Peyer's patch (tissue), 4 donors: Measurements from ENCODE around the gene NGDN. TPM values are rescaled to one million over a fixed set of nuclear protein-coding genes. Genes with fewer than 3 reads are reported as not detected.
A peak's percentile ranks its signal among the peaks of the same experiment; 100 is the strongest.

Experiments
- DNase-seq, 3 donors: peaks; one replicate each; pipeline ENCODE4 v3.0.0-alpha.2; 2017 to 2019
- H3K27ac ChIP-seq, 4 donors: fragments of 200-600 bp; sonication (generic); one replicate each; pipeline ENCODE4 v1.5.1; 2016 to 2019
- H3K27me3 ChIP-seq, 2 donors: fragments of 200-600 bp; sonication (generic); one replicate each; pipeline ENCODE4 v1.5.1; 2019
- H3K36me3 ChIP-seq, 3 donors: fragments of 200-600 bp; sonication (generic); one replicate each; pipeline ENCODE4 v1.5.1; 2016 to 2019
- H3K4me1 ChIP-seq, 4 donors: fragments of 200-600 bp; sonication (generic); one replicate each; pipeline ENCODE4 v1.5.1; 2016 to 2019
- H3K4me3 ChIP-seq, 4 donors: fragments of 200-600 bp; sonication (generic); 1 replicate in 3 of 4; 2 replicates in 1 of 4; pipeline ENCODE4 v1.5.1; 2016 to 2019; ENCODE audit warnings: mild to moderate bottlenecking in 1 of 4
- H3K9me3 ChIP-seq, 4 donors: fragments of 200-600 bp; sonication (generic); one replicate each; pipeline ENCODE4 v1.5.1; 2016 to 2019; ENCODE audit warnings: mild to moderate bottlenecking in 1 of 4
- CTCF ChIP-seq, 6 experiments: fragments of 450-650 bp in 4 of 6; fragments of 200-600 bp in 2 of 6; sonication (generic) in 1 of 6; IDR thresholded peaks; one replicate each; pipeline ENCODE4 v1.5.1; 2017 to 2019; ENCODE audit warnings: antibody characterized with exemption in 6 of 6, mild to moderate bottlenecking in 3 of 6, moderate library complexity in 1 of 6
- POLR2A ChIP-seq, 2 donors: fragments of 450-650 bp; IDR thresholded peaks; one replicate each; pipeline ENCODE4 v1.5.1; 2017; ENCODE audit warnings: antibody characterized with exemption in 2 of 2, mild to moderate bottlenecking in 2 of 2, moderate library complexity in 2 of 2
- total RNA-seq, 4 donors: library from RNA; depleted of rRNA; stranded (reverse); fragments of >200 nt; gene quantifications; one replicate each; pipeline ENCODE4 v1.1.0, GENCODE V29; 2016

NGDN gene
- total RNA-seq, 4 donors from 2014 or later = 25.5 to 61.9 (median 35.4) TPM

- TF ChIP-seq CTCF (IDR thresholded peaks at IDR 0.05) = no peak
- TF ChIP-seq POLR2A (IDR thresholded peaks at IDR 0.05) = no peak
- Histone ChIP-seq H3K27me3 (no peaks in the 10 kb centered on the region), H3K27ac (no peak overlapping the region), H3K9me3 (no peaks in the 10 kb centered on the region), H3K4me1 (no peaks in the 10 kb centered on the region), H3K36me3 (no peaks in the 10 kb centered on the region), H3K4me3 (no peak overlapping the region)
- DNase-seq = peak in 1 of 3 donors; percentile 19
These were observed 31.2 kb upstream of the NGDN start for GRCh38 chr14:23438101-23438971.

- no peak for TF ChIP-seq POLR2A (IDR thresholded peaks at IDR 0.05)
- TF ChIP-seq CTCF (IDR thresholded peaks at IDR 0.05) = no peak
- H3K4me3 ChIP-seq = no peak overlapping the region
- no peaks in the 10 kb centered on the region for H3K27me3 ChIP-seq
- DNase-seq = peak in 1 of 3 donors; percentile 30
- no peaks in the 10 kb centered on the region for H3K9me3 ChIP-seq
- H3K4me1 ChIP-seq = no peaks in the 10 kb centered on the region
- no peak overlapping the region for H3K27ac ChIP-seq
- H3K36me3 ChIP-seq = no peaks in the 10 kb centered on the region
These were observed 30.2 kb upstream of the NGDN start for GRCh38 chr14:23439107-23439835.

- no peak for DNase-seq
- Histone ChIP-seq H3K4me3 (no peak overlapping the region), H3K4me1 (no peaks in the 10 kb centered on the region), H3K9me3 (no peaks in the 10 kb centered on the region), H3K27ac (no peak overlapping the region), H3K27me3 (no peaks in the 10 kb centered on the region), H3K36me3 (no peaks in the 10 kb centered on the region)
- TF ChIP-seq POLR2A (IDR thresholded peaks at IDR 0.05) = no peak
- no peak for TF ChIP-seq CTCF (IDR thresholded peaks at IDR 0.05)
These were observed 28.4 kb upstream of the NGDN start for GRCh38 chr14:23441076-23441475.

- no peak overlapping the region for H3K4me3 ChIP-seq
- H3K27ac ChIP-seq = no peak overlapping the region
- peak in 1 of 3 donors; percentile 14 for DNase-seq
- no peaks in the 10 kb centered on the region for H3K27me3 ChIP-seq
- no peaks in the 10 kb centered on the region for H3K36me3 ChIP-seq
- H3K9me3 ChIP-seq = no peaks in the 10 kb centered on the region
- H3K4me1 ChIP-seq = peaks cover 0 to 15% (median 0%) of the 10 kb centered on the region in 4 donors
- TF ChIP-seq POLR2A (IDR thresholded peaks at IDR 0.05) = no peak
- no peak for TF ChIP-seq CTCF (IDR thresholded peaks at IDR 0.05)
These were observed 26.7 kb upstream of the NGDN start for GRCh38 chr14:23442721-23443356.

GRCh38 chr14:23443411-23443812 is 26.1 kb upstream of the NGDN start:
- Histone ChIP-seq H3K4me3 (no peak overlapping the region), H3K27ac (no peak overlapping the region), H3K4me1 (peaks cover 0 to 19% (median 0%) of the 10 kb centered on the region in 4 donors), H3K9me3 (no peaks in the 10 kb centered on the region), H3K36me3 (no peaks in the 10 kb centered on the region), H3K27me3 (no peaks in the 10 kb centered on the region)
- peak in 1 of 3 donors; percentile 36 for DNase-seq
- TF ChIP-seq POLR2A (IDR thresholded peaks at IDR 0.05) (no peak), CTCF (IDR thresholded peaks at IDR 0.05) (no peak)
